ENCODE results near the gene TCF7.

The TCF7 gene

DNA sequence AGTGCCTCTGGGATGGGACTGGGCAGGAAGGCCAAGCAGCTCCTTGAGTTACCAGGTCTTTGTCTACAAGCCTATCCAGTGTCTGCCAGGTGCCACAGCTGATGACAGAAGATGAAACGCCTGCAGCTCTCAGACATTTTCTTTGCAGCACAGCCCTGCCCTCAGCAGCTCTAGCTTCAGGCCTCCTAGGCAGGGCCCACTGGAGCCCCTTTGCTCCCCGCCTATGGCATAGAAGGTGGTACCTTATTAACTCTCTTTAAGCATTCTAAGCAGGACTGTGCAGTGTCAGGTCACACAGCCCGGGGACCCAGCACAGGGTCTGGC, 63.6 kb downstream of the TCF7 start:
- no peak for DNase-seq (ENCODE audit: low spot score)

DNA sequence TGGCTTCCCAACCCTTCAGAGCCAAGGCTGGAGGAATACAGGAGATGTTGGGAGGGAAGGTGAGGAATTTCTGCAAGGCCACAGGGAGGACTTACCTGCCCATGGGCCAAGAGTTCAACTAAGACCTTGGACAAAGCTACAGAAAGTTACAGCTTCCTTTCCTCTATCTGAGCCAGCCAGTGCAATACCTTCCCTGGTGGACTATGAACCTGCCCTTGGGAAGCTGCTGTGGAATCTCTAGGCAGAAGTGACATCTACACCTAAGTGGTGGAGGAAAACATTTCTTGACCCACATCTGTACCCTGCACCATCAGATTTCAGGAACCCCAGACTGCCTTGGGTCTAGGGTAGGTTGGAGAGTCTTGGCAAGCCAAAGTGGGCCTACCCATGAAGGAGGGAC, 69.0 kb downstream of the TCF7 start:
- DNase-seq (ENCODE audit: low spot score) = no peak

- DNase-seq (ENCODE audit: low spot score) = peak; percentile 76
Measured at GRCh38 chr5:134184155-134185135, 70.0 kb downstream of the TCF7 start.

GRCh38 chr5:134188092-134188491, 73.6 kb downstream of the TCF7 start:
- no peak for DNase-seq (ENCODE audit: low spot score)

- DNase-seq (ENCODE audit: low spot score) = no peak
Measured at GRCh38 chr5:134189031-134189430, 74.5 kb downstream of the TCF7 start.

GRCh38 chr5:134195666-134196065, 81.2 kb downstream of the TCF7 start:
- no peak for DNase-seq (ENCODE audit: low spot score)
